Measurements from ENCODE around the gene SIGMAR1.

Gene SIGMAR1

GRCh38 chr9:34629491-34629808 lies 8.1 kb downstream of the SIGMAR1 start:
- DNase-seq: no peak

GRCh38 chr9:34628656-34629490 lies 8.7 kb downstream of the SIGMAR1 start, which contains the start of gene ARID3C:
Gene ARID3C (minus strand): TSS chr9:34629066. CDS start chr9:34628014, 1,052 bp downstream.
- DNase-seq: no peak

DNA sequence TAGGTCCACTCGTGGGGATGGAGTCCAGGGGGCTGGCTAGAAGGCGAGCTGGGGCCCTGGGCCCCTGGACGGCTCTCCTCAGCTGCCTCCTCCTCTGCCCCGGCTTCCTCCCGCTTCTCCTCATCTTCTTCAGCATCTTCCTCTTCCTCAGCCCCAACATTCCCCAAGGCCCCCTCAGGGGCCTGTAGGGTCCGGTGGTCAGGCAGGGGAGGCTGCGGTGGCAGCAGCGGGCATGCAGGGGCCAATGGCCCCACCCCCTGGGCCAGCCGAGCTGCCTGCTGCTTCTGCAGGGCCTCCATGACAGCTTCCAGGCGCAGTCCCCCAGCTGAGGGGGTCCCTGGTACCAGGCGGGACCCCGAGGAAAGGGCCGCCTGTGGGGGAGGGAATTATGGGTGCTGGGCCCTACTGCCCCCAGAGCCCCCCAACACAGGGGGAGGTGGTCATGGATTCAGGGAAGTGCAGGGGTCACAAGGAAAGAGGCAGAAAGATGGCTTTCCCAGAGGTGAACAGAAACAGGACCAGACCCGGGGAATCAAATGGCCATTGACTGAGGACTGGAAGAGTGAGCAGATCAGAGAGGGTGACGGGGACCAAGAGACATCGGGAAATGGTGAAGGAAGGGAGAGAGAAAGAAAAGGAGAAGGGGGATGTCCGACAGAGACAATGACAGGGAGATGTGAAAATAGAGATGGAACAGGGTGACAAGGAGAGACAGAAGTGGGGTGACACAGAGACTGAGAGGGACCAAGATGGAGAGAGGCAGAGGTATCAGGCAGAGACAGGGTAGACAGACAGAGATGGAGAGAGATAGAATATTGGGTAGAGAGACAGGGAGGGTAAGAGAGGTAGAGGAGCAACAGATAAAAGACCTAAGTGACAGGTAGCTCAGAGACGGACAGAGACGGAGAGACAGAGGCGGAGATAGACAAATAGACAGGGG lies 9.6 kb downstream of the SIGMAR1 start:
- no peak for DNase-seq

- DNase-seq: no peak
Measured at GRCh38 chr9:34625186-34625486, 12.5 kb downstream of the SIGMAR1 start.

- DNase-seq: no peak
Measured at GRCh38 chr9:34624475-34625185, 13.0 kb downstream of the SIGMAR1 start.

DNA sequence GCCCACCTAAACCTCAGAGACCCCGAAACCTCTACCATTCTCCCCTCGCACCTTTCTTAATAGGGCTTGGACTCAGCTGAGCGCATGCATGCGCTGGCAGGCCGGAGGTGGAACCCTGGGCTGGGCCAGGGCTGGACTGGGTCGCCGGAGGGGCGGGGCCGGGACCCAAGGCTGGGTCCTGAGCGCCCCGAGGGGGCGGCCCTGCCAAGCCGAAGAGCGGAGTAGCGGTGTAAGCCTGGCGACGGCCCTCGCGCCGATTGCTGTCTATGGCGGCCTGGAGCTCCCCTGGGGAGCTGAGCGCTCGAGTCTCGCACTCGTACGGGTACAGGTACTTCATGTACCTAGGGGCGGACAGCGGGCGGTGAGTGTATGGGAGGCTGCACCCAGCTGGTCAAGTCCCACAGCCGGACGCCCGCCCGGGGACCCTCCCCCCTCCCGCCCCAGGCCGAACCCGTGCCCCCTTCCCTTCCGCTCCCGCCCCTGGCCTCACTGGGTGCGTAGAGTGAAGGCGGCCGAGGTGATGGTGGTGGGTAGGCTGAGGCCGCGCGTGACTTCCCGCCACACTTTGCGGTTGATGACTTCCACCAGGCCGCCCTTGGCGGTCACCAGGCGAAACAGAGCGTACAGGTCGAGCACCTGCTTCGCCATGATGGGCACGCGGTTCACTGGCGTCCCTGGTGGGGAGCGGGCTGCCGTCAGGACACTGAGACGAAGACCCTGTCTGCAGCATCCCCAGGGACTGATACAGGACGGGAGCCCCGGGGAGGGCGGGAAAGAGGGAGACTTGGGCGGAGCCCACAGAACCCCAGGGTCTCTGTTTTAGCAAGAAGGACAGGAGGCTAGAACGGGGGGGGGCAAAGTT lies 14.0 kb downstream of the SIGMAR1 start:
- no peak for DNase-seq

GRCh38 chr9:34620061-34620994 lies 17.3 kb downstream of the SIGMAR1 start, which contains the start of gene DCTN3:
Gene DCTN3 (minus strand): TSS chr9:34620495. CDS start chr9:34620464, 31 bp downstream.
- DNase-seq: peak; percentile 93

DNA sequence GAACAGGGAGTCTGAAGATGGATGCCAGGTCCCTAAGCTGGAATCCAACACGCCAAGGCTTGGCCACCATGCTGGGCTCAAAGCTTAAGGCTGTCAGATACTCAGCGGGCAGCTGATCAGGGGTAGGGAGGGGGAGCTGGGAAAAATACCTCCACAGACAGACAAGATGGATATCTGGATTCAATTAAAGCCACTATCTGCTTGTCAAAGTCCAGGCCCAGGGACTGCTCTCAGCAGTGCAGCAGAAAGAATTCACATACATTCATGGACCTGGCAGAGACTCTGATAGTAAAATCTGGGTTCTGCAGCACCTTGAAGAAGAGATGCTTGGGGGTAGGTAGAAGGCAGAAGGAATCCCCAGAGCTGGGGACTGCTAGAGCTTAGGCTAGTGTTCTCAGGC lies 22.5 kb downstream of the SIGMAR1 start:
- DNase-seq: no peak

DNA sequence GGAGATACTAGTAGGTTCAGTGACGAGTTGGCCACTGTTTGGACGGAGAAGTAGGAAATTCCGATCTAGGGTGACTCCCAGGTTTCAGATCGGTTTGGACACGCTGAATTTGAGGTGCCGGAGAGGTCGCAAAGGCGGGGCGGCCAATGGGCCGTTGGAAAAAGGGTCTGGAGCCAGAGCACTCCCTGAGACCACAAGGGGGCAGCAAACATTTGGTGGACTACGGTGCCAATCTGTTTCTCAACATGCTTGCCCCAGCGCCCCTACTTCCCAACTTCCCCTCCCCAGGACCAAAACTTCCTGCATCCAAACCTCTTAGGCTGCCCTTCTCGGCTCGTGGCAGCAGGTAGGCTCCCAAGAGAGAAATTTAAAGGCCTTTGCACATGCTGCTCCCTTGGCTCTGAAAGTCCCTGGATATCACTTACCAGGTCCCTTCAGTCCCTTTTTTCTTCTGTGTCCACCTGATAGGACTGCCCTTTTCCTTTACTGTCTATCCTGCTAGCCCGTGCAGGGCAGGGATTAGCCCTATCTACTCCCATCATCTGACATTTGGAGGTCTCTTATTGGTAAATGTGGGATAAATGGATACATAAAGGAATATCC lies 24.7 kb downstream of the SIGMAR1 start:
- DNase-seq: peak; percentile 80

DNA sequence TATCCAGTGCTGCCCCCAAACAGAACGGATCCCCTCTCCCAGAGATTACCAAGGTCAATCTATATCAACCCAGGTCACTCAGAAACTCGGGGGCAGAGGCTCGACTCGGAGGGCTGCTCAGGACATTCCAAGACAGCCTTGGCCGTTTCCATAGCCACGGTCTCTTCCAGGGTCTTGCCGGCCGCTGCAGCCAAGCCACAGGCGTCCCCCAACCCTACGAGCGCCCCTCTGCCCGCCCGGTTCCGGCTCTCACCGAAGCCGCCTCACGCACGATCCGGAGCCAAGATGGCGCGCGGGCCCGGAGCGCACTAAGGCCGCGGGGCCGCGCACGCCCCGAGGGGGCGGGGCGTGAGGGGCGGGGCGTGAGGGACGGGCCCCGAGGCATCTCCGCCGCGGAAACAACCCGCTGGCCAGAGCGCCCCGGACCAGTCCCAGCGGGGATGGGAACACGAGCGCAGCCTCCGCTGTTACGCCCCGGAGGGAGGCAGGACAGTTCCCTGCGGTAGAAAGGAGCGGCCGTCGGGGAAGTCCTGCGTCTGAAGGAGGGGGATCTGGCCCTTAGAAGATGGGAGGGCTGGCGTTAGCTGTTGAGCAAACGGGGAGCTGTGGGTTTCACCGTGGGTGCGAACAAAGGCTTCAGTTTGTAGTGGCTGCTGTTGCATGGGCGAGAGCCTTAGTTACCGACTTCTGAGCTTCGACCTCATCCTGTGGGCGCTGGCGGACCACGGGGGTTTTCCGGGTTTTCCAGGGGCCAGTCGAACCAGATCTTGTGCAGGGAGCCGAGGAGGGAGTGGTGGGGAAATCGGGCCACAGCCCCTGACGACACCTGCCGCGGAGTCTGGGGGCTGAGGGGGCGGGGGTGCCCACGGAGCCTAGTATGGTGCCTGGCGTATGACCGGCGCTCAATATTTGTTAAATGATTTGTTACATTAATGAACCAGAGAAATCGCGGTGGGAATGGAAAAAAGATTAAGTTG lies 25.5 kb downstream of the SIGMAR1 start, which contains the start of gene RPP25L:
TSS of gene RPP25L (minus strand) at position 287 of the 977 bp plus-strand sequence. CDS start 801 bp downstream, outside the sequence.
- peak; percentile 90 for DNase-seq

- DNase-seq: no peak
Measured at GRCh38 chr9:34611251-34611810, 26.3 kb downstream of the SIGMAR1 start.

DNA sequence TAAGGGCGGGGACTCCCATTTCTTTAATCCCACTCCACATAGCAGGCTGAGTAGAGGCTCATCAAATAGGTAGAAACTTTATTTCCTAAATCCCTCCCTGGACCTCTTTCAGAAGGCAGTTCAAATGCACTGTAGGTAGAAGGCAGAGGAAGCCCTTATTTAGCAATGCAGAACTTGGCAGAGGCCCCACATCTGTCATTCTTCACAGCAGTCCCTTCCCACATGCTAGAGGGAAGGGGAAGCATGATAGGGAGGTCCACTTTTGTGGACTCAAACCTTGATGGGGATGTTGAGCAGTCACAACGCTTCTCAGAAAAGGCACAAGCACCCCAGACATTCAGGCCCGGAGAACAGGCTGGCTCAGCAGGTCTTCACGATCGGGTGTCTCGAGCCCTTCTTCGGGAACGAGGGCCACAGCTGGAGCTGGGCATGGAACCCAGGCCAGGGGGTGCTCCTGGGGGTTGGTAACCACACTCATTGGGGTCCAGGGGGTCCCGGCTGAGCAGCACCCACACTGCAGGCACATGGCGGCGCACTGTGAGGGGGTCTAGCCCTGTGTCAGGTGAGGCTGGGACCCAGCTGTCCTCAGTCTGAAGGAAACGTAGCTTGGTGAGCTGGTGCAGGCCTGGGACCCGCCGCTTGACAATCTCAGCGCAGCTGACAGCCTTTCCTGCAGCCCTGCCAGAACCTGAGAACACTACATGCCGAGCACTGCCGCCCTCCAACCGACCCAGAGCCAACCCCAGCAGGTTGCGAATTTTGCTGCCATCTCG lies 27.0 kb downstream of the SIGMAR1 start:
- DNase-seq: no peak

- no peak for DNase-seq
Measured at GRCh38 chr9:34607331-34607730, 30.3 kb downstream of the SIGMAR1 start.

DNA sequence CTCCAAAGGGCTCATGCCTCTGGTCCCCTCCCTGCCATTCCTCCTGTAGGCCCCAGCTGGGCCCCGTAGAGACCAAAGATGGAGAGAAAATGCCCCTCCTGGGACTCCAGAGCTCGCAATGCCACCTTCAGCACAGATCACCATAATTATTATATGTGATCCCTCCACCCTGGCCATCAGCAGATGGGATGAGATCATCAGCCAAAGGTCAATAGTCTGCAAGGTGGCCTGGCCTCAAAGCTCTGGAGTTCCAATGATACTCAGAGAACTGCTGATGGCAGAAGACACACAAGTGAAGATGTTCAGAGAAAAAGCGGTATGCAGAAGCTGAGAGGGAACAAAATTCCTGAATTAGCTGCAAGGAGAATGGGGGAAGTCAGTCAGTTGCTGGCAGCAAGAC lies 30.7 kb downstream of the SIGMAR1 start:
- no peak for DNase-seq

DNA sequence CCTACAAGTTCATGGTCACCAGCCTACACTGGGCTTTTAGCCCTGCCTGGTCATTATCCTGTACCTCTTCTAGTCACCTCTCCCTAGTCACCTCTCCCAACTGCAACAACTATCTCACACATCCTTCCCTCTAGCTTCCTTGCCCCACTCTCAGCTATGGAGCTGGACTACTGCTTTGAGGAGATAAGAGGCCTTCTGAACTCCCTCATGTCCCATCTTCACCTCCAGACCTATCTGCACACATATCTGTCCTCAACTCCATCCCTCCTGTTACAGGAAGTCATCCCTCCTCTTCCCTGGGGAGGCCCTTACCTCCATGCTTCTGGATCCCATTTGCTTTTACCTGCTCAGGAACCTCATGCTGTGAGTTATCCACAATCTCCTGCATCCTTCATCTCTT lies 31.4 kb downstream of the SIGMAR1 start:
- no peak for DNase-seq

GRCh38 chr9:34603610-34604231 lies 33.9 kb downstream of the SIGMAR1 start:
- DNase-seq: peak; percentile 80

DNA sequence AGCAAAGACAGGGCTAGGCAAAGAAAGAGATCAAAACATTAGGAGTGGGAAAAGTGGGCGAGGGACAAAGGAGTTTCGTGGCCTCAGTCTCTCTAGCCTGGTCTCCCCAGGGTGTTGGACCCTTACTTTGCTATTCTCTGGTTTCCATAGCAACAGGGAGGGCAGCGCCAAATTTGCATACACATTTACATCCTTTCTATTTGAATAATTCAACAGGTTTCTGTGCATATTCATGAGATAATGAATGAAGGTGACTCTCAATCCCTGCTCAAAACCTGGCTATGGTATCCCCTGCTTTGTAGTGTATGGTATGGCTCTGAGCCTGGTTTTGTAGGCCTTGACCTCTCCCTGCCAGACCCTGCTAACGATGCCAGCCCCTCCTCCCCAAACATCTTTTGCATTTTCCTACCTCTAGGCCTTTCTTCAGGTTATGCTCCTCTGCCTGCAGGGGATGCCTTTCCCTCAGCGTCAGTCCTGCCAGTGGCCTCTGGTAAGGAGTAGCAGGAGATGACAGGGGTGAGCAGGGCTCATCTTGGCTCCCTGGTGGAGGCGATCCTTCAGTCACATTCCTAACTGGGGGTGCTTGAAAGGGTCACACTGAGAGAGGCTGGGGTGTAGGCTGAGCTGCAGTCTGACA lies 35.5 kb downstream of the SIGMAR1 start:
- no peak for DNase-seq

Measured in left hindlimb (tissue), 1 donor.